ENCODE results near the gene CCDC28B.
"Not testable (repeated sequence)": the region's sequence is repeated elsewhere in the genome, so short reads cannot be mapped to it uniquely, and the experiment has no call there.

CCDC28B gene

GRCh38 chr1:32200226-32201010 is at the start of gene CCDC28B:
Gene CCDC28B, plus strand, starts transcription at chr1:32200595. Its CDS starts 1,341 bp downstream, at chr1:32201936.
- peak within 1 kb of the TSS; percentile 69 for H3K4me3 ChIP-seq (ENCODE audit: low read depth, low read length)
- in situ Hi-C loops (cut with HindIII; ENCODE audit: low sequenced_read_pairs): no loop called here
- TF ChIP-seq, protein P1, sequence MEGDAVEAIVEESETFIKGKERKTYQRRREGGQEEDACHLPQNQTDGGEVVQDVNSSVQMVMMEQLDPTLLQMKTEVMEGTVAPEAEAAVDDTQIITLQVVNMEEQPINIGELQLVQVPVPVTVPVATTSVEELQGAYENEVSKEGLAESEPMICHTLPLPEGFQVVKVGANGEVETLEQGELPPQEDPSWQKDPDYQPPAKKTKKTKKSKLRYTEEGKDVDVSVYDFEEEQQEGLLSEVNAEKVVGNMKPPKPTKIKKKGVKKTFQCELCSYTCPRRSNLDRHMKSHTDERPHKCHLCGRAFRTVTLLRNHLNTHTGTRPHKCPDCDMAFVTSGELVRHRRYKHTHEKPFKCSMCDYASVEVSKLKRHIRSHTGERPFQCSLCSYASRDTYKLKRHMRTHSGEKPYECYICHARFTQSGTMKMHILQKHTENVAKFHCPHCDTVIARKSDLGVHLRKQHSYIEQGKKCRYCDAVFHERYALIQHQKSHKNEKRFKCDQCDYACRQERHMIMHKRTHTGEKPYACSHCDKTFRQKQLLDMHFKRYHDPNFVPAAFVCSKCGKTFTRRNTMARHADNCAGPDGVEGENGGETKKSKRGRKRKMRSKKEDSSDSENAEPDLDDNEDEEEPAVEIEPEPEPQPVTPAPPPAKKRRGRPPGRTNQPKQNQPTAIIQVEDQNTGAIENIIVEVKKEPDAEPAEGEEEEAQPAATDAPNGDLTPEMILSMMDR (IDR thresholded peaks at IDR 0.05; ENCODE audit: low read depth, low read length): no peak
- DNase-seq (ENCODE audit: low read depth, low spot score): peak; percentile 74

GRCh38 chr1:32150847-32151246 is 49.5 kb upstream of the CCDC28B start:
- H3K4me3 ChIP-seq (ENCODE audit: low read depth, low read length): no peak overlapping the region
- in situ Hi-C loops (cut with HindIII; ENCODE audit: low sequenced_read_pairs): no loop called here
- no peak for DNase-seq (ENCODE audit: low read depth, low spot score)
- TF ChIP-seq, protein P1 (IDR thresholded peaks at IDR 0.05; ENCODE audit: low read depth, low read length): no peak

DNA sequence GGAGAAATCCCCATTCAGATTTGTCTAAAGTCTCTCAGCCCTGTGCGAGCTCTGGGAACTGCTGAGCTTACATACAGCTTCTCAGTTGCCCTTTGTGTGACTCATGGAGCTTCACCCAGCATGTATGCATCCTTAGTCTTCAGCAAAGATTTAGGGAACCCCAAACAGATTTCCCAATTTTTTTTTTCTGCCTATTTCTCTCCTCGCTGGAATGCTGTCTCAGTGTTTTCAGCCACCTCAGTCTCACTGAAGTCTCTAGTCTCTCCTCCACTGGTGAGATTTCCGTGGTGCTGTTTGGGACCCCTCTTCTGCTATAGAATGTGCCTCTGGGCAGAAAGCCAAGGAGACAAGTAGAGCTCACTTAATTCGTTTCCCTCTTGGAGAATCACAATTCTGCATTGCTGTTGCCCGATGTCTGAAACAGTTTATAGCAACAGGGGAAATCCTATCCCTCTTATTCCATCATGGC is 49.0 kb upstream of the CCDC28B start:
- TF ChIP-seq, protein P1 (IDR thresholded peaks at IDR 0.05; ENCODE audit: low read depth, low read length): no peak
- peak; percentile 79 for DNase-seq (ENCODE audit: low read depth, low spot score)
- no peak overlapping the region for H3K4me3 ChIP-seq (ENCODE audit: low read depth, low read length)
- in situ Hi-C loops (cut with HindIII; ENCODE audit: low sequenced_read_pairs): no loop called here

DNA sequence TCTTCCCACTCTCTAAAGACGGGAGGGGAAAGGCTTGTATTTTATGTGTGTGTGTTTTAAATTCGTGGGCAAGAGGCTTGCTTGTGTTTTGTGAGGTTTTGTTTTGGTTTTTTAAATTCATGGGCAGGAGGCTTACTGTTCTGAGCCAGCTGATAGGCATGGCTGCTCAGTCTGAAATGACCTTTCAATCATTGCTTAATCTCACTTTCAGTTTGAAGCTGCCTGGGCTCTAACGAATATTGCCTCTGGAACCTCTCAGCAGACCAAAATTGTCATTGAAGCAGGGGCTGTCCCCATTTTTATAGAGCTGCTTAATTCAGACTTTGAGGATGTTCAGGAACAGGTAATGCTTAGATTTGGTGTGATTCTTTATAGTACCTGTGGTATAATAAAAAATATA is 41.2 kb upstream of the CCDC28B start:
- in situ Hi-C loops (cut with HindIII; ENCODE audit: low sequenced_read_pairs): no loop called here
- TF ChIP-seq, protein P1 (IDR thresholded peaks at IDR 0.05; ENCODE audit: low read depth, low read length): no peak
- no peak for DNase-seq (ENCODE audit: low read depth, low spot score)
- H3K4me3 ChIP-seq (ENCODE audit: low read depth, low read length): no peak overlapping the region

GRCh38 chr1:32163405-32163804 is 37.0 kb upstream of the CCDC28B start:
- no peak overlapping the region for H3K4me3 ChIP-seq (ENCODE audit: low read depth, low read length)
- in situ Hi-C loops (cut with HindIII; ENCODE audit: low sequenced_read_pairs): no loop called here
- TF ChIP-seq, protein P1 (IDR thresholded peaks at IDR 0.05; ENCODE audit: low read depth, low read length): no peak
- no peak for DNase-seq (ENCODE audit: low read depth, low spot score)

GRCh38 chr1:32165633-32166032 is 34.8 kb upstream of the CCDC28B start:
- in situ Hi-C loops (cut with HindIII; ENCODE audit: low sequenced_read_pairs); H3K4me3 ChIP-seq (ENCODE audit: low read depth, low read length); DNase-seq (ENCODE audit: low read depth, low spot score): not testable (repeated sequence)

DNA sequence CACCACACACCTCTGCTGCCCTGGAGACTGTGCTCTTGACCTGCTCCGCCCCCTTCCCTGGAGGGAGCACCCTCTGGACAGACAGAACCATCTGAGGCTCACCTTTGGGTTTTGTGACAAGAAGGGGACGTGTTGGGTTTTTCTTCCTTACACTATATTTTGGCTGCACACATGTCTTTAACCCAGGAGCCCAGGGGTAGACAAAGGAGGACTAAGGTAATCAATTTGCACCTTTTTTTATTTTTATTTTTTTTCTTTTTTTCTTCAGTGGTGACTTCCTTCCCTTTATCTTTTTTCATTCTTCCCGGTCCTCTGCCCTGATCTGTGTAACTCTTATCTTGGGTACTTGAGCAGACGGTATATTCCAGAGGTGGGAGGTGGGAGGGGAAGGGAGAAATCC is 29.4 kb upstream of the CCDC28B start:
- DNase-seq (ENCODE audit: low read depth, low spot score): no peak
- in situ Hi-C loops (cut with HindIII; ENCODE audit: low sequenced_read_pairs): no loop called here
- no peak overlapping the region for H3K4me3 ChIP-seq (ENCODE audit: low read depth, low read length)
- TF ChIP-seq, protein P1 (IDR thresholded peaks at IDR 0.05; ENCODE audit: low read depth, low read length): no peak

Measured in astrocyte of the spinal cord (primary cell).